ENCODE results near the gene FAM20C.
A peak's percentile ranks its signal among the peaks of the same experiment; 100 is the strongest.
"Not testable (repeated sequence)": the region's sequence is repeated elsewhere in the genome, so short reads cannot be mapped to it uniquely, and the experiment has no call there.

The FAM20C gene

DNA sequence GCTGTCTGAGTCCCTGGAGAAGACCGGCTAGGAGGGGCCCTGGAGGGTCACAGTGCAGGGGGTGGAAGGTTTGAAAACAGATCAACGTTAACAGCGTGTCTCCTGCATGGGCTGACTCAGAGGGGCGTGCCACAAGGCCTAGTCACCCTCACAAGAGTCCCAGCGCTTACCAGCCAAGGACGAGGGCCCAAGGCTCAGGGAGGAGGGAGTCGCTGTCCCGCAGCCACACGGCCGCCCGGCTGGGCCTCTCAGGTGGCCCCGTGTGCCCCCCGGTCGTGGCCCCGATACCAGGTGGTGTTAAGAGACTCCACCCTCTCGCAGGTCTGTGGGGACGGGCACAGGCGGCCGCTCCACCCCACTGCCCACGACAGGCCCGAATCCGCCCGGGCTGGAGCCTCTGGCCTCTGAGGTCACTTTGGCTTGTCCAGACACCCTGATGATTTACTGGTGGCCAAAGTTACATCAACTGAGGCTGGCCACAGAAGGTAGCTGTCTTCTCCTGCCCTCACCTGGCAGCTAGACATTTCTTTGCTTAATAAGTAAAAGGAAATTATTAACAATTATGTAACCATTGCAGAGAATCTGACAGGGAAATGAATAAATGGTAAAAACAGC is 34.0 kb downstream of the FAM20C start:
- ATAC-seq (no peak), DNase-seq (no peak)

DNA sequence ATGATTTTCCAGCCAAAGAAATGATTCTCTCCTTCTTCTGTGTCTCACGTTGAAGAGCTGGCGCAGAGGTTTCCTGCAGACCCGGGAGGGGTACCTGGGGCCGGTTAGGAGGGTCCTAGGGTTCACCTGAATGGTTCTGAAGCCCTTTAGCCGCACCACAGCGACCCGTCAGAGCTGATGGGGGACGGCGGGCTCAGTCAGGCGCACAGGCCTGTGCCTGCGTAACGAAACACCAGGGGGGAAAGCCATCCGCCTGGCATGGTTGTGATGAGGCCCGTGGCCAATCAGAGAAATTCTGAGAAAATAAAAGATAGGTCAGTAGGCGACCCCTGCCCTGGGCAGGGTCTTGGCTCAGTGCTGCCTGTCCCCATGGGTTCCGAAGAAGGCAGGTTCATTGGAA is 35.6 kb downstream of the FAM20C start:
- DNase-seq (no peak), ATAC-seq (no peak)

DNA sequence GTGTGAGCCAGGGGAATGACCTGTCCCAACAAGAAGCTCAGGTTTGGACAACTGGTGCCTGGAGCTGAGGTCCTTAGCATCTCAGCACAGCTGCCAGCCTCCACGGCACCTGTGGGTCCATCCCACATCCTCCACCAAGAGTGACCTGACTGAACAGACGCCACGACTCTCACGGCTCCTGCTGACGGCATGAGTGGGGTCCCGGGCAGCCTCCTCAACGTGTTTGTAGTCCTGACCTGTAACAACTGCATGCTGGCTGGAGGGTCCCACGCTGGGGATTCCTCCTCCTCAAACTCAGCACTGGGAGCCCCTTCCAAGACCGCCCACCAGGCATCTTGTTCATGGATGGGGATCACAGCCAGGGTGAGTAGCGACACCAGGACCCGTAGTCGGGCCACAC is 36.2 kb downstream of the FAM20C start:
- DNase-seq: no peak
- no peak for ATAC-seq

DNA sequence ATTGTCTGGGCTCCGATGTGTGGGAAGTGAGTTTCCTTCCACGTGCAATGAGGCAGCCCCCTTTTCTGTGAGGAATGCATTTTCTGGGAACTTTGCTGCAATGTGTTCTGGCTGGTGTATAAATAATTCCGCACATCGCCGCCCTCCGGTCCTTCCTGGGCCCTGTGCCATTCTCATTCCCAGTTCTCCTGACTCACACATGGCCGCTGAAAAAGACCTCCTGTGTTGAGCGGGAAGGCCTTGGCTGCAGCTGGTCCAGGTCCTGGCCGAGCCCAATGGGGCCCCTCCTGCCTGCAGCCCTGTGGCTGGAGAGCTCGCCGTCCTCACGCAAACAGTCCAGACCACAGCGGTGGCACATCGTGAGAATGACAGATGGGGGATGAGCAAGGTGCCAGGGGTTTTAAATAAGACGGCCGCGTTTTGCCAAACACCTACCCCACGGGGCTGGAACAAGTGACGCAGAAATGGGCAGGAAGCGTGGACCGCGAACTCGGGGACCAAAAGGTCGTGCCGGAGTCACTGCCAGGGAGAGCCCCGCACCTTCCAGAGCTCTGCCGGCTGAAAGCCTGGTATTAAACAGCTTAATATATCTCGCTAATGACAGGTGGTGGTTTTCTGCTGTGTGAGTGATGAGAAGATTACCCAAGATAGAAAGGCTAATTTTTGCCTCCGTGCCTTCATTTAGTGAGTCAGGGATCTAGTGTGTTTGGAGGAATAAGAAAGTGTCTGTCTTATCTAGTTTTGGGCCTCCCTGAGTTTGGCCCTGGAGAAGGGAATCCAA is 37.0 kb downstream of the FAM20C start:
- DNase-seq (no peak), ATAC-seq (no peak)

DNA sequence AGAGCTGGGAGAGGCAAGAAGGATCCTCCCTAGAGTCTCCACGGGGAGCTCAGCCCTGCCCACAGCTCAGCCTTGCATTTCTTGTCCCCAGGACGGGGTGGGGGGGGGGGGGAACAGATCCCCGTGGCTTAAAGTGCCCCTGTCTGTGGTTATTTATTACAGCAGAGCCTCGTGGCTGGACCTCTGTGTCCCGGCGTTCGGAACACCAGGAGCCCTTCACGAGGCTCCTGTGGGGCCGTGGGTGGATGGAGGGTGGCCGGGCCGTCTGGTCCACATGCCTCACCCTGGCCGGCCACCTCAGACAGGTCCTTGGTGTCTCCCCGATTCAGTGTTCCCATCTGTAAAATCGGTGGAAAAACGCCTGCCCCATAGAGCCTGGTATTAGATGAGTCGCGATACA is 37.9 kb downstream of the FAM20C start:
- no peak for ATAC-seq
- DNase-seq: no peak

DNA sequence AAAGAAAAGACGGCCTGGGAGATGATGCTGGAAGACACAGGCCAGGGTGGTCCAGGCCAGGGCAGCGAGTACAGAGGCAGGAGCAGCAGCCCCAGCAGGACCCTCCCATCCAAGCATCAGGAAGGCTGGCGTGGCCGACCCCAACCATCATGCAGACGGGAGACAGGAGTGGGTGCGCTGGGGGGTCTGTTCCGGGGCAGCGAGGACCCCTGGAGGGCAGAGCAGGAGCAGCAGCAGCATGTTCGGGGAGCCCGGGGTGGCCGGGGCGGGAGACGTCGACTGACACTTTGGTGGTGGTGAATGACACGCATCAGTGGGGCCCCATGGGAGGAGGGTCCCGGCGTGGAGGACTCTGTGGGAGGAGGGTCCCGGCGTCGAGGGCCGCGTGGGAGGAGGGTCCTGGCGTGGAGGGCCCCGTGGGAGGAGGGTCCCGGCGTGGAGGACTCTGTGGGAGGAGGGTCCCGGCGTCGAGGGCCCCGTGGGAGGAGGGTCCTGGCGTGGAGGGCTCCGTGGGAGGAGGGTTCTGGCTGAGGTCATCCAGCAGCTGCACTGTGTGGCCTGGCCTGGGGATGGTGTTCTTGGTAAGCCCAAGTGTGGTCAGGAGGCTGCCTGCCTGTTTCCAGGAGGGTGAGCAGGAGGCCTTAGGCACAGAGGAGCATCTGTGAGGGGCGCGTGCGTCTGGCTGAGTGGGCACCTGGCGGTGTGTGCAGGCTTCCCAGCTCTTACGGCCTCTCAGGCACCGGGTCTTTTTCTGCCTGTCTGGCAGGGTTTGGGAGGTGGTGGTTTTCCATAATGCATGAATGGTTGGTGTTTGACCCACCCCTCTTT is 38.9 kb downstream of the FAM20C start:
- ATAC-seq (no peak), DNase-seq (no peak)

DNA sequence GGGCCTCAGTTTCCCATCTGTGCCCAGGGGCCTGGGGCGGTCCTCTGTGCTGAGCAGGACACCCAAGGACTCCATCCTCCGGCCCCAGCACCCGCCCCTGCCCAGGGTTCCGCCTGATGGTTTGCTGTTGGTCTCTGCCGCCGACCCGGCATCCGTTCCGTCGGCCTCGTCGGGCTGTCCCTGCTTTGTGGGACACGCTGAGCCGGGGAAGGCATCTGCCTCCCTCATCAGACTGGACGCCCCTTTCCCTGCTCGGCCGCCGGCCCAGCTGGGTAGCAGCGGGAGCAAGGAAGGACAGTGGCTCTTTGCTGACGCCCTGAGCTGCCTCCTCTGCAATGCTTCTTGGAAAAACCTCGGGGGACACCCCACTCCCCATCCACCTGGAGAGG is 39.5 kb downstream of the FAM20C start:
- ATAC-seq (no peak), DNase-seq (no peak)

DNA sequence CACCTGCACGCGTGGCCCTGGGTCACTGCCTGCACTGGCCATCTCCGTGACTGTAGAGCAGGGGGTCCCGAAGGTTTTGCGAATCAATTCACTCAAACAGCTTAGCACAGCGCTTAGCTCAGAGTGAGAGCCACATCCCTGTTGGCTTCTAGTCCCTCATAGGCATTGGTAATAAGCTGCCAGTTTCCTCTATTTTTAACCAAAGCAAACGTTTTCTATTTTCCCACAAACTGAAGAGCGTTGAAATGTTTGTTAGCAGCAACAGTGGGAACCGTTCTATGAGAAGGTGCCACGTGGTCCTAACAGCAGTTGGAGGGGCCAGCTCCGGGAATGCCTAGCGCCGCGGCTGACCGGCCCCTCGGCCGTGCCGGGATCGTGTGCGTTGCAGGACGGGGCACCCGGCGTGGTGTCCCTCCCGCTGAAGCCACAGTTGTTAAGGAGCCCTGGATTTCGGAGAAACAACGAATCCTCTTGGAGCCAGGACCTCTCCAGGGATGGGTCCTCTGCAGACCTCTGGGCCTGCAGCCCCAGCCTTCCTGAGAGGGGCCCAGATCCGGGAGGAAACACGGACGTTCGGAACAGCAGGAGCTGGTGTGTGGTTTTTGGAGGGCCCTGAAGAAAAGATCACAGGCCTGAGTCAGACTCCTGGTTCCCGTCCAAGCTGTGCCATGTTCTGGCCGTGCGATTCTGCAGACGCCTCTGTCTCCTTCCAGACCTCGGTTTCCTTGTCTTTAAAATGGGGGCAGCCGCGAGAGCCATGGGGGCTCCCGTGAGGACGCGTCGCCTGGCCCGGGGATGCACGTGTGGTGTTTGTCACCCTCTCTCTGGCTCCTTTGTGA is 40.3 kb downstream of the FAM20C start:
- ATAC-seq (no peak), DNase-seq (no peak)

DNA sequence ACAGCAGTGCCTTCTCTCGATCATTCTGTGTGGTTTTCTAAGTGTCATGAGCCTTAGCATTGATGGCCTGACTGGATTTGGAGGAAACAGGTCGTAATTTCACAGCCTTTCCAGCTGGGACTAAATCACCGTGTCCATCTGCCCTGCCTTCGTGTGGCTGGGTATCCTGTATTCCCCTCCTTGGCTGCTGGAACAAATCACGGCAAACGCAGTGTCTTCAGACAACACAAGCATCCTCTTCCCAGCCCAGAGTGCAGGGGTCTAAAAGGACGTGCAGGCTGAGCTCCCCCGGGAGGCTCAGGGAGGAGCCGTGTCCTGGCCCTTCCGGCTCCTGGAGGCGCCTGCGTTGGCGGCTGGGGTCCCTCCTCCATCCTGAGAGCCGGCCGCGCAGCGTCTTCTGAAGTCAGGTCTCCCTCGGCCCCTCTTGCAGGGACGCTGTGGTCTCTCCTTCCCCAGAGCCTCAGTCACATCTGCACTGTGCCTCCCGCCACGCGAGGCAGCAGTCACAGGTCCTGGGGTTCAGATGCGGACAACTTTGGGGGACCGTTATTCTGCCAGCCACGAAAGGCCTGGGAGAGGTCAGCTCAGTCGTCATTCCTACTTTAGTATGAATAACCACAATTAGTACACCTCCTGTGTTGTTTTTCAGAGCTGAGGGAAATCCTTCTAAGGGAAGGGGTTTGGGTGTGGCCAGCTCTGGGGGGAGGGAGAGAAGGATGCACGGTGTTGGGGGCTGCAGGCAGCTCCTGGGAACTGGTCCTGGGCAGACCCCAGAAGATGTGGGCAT is 41.1 kb downstream of the FAM20C start:
- no peak for ATAC-seq

DNA sequence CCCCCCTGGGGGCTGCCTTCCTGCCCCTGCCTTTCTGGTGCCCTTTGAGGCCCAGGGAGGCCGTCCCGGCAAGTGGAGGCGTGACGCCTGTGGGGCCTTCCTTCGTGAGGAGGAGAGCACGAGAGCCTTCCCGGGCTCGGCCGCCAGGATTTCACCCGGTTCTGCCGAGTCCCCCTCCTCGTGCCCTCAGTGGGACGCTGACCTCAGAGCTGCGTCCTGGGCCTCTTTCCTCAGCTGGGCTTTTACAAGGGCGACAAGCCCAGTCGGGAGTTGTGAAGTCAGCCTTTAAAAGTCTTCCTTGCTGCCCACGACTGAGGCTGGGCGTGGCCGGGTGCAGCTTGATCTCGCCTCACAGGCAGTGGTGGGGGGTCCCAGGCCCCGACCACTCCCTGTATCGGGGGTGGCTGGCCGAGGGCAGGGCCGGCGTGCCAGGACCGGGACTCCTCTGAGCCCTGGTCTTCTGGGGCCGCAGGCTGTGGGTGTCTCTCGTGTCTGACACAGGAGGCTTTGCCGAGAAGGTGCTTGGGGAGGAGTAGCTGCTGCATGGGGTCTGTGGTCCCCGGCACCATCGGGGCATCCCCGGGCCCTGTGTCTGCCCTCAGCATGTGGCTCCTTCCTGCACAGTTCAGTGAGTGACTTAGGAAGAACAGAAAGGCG is 41.8 kb downstream of the FAM20C start:
- DNase-seq: no peak
- no peak for ATAC-seq

More for the DNA sequence above, 41.1 kb downstream of the FAM20C start:
- DNase-seq: no peak

DNA sequence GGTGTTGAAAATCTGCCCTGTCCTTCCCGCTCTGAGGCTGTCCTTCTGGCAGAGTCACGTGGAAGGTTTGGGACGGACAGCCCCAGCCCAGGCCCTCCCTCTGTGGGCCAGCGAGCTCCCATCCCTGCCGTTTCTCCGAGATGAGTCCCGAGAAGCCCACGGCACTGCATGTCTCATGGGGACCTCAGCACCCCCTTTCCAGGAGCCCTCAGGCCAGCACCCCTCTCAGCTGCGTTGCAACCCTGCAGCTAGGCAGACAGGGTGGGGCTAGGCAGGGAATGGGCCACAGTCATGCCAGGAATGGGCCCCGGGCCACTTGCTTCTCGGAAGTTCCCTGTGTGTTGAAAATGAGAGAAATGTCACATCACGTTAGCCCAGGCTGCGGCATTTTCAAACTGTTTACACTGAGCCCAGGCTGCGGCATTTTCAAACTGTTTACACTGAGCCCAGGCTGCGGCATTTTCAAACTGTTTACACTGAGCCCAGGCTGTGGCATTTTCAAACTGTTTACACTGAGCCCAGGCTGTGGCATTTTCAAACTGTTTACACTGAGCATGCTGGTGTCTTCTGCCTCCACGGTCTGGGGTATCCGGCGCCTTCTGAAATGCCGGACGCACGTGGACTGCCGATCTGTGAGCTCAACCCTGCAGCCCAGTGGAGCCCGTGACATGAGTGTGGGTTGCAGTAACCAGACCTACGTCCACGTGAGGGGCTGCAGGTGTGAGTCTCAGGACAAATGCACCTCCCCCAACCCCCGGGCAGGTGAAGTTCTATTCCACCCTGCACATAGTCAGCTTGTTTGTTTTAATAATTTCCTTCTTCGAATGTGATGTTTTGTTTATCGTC is 42.6 kb downstream of the FAM20C start:
- DNase-seq (no peak), ATAC-seq (no peak)

DNA sequence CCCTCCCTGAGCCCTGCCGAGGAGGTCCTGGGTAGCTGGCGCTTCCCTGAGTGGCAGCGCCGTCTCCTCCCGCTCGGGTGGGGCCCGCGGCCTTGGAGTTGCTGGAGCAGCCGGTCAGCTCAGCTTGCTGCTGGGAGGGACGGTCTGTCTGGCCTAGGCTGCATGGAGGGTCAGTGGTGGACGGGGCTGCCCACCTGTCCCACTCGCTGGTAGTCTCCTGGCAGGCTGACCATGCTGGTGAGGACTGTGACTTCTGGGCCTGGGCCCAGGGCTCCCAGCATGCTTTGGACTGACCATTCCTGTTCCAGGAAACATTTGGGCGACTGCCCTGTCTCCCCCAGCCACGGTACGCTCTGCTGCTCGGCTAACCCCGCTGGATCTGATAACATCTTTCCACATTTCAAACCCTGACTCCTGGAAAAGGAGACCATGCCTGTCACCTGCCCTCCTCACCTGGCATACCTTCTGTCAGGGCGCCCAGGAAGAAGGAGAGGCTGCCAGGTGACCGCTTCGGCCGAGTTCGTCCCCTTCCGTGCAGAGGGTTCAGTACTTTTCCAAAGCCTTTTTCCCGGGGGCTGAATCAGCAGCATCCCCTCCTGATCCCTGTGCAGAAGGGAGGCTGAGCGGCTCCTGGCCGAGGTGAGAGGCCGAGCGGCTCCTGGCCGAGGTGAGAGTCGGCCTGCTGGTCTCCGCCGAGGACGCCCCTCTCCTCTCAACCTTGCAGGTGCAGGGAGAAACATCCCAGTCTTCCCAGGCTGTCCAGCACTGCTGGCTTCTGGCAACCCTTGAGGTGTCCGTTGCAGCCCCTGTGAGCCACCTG is 43.4 kb downstream of the FAM20C start:
- DNase-seq: no peak
- no peak for ATAC-seq

DNA sequence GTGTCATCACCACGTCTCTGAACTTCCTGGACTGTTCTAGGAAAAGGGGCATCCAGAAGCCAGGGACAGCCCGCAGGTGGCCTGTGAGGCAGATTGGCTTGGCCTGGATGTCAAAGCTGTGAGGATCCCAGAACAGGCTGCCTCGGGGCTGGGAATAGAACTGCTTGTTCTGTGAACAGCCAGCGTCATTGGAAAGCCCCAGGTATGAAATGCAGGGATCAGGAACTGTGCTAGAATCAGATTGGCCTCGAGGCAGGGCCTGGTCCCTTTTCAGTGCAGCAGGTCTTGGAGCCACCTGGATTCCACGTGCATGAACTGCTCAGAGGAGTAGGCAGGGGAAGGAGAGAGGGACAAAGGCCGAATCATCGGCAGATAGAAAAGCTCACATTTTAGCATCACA is 44.6 kb downstream of the FAM20C start:
- no peak for DNase-seq
- no peak for ATAC-seq

DNA sequence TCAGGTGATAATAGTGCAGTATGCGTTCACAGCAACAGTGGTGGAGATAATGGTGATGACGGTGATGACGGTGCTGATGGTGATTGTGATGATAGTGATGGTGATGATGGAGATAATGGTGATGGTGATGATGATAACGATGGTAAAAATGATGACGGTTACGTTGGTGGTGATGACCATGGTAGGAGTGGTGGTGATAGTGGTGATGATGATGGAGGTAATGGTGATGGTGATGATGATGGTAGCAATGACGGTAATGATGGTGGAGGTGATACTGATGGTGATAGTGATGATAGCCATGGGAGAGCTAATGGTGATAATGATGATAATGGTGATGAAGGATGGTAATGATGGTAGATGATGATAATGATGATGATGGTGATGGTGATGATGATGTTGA is 45.0 kb downstream of the FAM20C start:
- DNase-seq (no peak), ATAC-seq (no peak)

DNA sequence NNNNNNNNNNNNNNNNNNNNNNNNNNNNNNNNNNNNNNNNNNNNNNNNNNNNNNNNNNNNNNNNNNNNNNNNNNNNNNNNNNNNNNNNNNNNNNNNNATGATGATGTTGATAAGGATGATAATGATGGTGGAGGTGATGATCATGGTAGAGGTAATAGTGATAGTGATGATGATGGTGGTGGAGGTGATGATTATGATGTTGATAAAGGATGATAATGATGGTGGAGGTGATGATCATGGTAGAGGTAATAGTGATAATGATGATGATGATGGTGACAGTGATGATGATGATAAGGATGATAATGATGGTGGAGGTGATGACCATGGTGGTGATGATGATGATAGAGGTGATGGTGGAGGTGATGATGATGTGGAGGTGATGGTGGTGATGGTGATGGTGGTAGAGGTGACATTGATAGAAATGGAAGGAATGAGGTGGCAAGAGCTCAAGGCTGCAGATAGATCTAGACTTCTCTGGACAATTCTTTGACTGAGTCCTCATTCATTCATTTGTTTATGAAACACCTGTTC is 47.8 kb downstream of the FAM20C start:
- ATAC-seq: peak; percentile 11
- DNase-seq: no peak

DNA sequence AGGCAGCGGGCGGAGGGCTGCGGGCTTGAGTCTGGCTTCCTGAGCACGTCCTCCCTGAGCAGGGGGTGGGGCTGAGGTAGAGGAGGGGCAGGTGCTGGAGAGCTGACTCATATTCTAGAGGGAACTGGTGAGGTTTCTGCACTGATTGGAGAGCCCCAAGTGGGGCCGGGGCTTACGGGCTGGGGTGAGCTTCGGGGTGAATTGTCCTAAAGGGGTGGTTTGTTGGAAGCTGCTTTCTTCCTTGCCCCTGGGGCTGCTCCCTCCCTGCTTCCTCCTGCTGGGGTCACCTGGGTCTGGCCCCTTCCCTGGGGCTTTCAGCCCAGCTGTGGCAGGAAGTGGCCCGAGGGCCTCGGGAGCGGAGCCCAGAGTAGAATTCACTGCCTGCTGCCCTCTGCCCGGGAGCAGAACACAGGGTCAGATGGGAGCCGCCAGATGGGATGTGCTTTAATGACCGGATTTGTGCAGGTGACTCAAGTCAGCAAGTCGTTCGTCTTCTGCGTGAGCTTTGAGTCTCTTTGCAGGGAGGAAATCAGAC is 48.6 kb downstream of the FAM20C start:
- ATAC-seq (peak; percentile 51), DNase-seq (peak; percentile 21)

DNA sequence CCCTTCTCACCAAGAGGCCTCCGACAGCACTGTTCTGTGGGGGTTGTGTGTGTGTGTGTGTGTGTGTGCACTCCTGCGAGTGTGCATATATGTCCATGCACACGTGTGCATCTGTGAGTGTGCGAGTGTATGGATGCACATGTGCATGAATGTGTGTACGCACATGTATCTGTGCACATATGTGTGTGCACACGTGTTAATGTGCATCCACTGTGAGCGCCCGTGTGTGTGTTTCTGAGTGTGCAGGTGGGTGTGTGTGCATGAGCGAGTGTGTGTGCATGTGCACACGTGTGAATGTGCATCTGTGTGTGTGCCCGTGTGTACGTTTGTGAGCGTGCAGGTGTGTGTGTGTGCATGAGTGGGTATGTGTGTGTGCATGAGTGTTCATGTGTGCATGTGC is 49.1 kb downstream of the FAM20C start:
- ATAC-seq (no peak), DNase-seq (no peak)

DNA sequence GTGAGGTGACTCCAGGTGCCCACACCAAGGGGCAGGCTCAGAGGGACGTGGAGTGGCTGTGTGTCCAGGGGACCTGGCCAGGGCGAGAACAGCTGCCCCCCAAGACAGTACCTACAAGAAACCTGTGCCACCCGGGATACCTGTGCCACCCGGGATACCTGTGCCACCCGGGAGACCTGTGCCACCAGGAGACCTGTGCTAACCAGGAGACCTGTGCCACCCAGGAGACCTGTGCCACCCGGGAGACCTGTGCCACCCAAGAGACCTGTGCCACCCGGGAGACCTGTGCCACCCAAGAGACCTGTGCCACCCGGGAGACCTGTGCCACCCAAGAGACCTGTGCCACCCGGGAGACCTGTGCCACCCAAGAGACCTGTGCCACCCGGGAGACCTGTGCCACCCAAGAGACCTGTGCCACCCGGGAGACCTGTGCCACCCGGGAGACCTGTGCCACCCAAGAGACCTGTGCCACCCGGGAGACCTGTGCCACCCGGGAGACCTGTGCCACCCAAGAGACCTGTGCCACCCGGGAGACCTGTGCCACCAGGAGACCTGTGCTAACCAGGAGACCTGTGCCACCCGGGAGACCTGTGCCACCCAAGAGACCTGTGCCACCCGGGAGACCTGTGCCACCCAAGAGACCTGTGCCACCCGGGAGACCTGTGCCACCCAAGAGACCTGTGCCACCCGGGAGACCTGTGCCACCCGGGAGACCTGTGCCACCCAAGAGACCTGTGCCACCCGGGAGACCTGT is 50.6 kb downstream of the FAM20C start:
- ATAC-seq, DNase-seq: not testable (repeated sequence)

Data from stimulated activated naive CD8-positive, alpha-beta T cell treated with anti-CD3 and anti-CD28 coated beads, Interleukin-15, Interleukin-2, amounts not matched to agents 100 U/mL and 50 U/mL, for 24 hours (primary cell).